NCI-H1436 treated with DMSO at 0.1 percent for 48 hours (cell line): ENCODE data around the gene KLC1.

Experiments
- DNase-seq: peaks from one replicate; lab custom pipeline; 2025; lab: John Stamatoyannopoulos, UW

The KLC1 gene

DNA sequence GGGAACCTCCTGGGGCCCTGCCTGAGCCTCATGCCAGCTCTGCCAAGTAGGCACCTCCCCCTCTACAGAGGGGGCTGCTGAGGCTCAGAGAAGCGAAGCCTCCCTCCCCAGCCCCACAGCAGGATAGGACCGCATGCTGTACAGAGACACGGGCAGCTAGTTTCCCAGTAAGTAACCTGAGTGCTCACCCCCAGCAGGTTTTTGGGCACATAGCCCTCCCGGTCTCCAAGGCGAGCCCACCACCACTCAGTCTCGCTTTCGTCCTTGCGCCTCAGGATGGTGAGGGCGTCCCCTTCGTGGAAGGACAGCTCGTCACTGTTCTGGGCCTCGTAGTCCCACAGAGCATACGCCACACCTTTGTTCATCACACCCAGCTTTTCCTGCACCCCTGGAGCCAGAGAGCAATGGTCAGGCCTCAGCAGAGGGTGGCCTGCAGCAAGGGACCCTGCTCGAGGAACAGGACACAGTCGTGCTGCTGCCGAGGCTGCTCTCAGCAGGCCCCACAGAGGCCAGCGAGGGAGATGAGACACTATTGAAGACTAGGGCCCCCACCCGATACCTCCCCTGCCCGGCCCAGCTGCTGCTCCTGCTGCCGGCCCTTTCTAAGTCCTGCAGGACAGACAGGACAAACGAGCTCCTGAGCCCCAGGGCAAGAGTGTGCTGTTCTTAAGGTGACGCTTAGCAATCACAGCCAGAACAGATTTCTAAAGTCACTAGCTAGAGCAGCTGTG lies 107.0 kb downstream of the KLC1 start:
- no peak for DNase-seq

DNA sequence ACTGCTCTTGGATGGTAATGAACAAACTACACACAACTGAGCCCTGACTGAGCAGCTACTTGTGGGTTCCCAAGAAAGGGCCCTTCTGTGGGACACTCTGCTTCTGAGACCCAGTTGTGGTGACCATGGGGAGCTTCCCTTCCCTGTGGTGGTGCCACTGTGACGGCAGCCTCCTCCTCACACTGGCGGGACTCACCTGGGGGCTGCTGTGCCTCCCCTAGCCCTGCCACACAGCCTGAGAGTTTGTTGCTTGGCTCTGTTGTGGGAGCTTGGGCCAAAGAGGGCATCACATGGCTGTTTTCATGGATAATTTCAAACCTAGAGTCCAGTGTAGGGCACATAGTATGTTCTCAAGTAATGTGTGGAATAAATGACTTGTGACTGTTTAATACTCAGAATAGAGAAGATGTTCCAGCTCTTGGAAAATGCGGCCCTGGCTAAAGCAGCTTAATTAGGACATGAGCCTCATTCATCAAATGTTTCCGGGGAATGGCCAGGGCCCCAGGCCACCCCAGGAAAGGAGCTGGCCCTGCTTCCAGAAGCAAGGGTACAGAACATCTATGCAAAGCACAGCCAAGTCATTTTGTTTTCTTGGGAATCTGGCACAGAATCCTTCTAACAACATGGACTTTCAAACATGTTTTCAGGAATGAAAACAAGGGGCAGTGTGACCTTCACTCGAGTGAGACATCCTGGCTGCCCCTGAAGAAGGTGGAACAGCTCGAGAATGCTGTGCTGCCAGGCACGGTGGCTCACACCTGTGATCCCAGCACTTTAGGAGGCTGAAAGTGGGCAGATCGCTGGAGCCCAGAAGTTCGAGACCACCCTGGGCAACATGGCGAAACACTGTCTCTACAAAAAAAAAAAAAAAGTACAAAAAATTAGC lies 107.8 kb downstream of the KLC1 start:
- DNase-seq = no peak

DNA sequence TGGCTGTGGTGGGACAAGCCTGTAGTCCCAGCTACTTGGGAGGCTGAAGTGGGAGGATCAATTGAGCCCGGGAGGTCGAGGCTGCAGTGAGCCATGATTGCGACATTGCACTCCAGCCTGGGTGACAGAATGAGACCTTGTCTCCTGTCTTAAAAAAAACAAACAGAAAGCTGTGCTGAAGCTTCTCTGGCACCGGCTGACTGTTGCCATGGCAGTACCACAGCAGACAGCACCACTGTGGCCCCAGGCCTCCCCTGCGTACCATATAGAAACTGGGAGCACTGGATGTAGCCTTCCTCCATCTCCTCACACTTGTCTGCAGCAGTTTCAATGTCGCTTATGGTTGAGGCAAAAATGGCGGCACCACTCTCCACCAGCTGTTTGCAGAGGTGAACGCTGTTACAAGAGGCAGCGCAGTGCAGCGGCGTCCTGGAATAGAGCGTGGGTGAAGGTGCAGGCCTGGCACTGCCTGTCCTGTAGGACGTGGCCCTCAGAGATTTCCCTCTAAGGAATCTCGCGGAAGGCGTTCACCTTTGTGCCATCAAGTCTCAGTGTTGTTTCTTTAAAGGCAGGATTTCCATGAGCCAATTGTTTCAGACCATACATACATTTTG lies 108.5 kb downstream of the KLC1 start:
- DNase-seq = no peak

DNA sequence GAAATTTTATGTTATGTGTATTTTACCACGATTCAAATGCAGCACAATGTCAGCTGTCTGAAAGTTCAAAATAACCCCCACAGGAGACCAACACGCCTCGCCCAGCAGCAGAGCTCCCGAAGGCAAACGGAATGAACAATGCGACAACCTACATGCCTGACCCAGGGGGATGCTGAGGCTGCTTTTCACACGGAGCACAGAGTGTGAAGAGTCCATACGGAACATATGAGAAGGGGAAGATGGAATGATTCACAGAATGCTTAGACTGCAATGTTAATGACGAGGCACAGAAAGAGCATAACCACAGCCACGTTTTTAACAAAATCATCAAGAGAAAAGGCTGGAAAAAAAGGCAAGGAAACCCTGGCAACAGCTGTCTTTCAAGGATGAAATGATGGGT lies 109.2 kb downstream of the KLC1 start:
- DNase-seq = no peak

DNA sequence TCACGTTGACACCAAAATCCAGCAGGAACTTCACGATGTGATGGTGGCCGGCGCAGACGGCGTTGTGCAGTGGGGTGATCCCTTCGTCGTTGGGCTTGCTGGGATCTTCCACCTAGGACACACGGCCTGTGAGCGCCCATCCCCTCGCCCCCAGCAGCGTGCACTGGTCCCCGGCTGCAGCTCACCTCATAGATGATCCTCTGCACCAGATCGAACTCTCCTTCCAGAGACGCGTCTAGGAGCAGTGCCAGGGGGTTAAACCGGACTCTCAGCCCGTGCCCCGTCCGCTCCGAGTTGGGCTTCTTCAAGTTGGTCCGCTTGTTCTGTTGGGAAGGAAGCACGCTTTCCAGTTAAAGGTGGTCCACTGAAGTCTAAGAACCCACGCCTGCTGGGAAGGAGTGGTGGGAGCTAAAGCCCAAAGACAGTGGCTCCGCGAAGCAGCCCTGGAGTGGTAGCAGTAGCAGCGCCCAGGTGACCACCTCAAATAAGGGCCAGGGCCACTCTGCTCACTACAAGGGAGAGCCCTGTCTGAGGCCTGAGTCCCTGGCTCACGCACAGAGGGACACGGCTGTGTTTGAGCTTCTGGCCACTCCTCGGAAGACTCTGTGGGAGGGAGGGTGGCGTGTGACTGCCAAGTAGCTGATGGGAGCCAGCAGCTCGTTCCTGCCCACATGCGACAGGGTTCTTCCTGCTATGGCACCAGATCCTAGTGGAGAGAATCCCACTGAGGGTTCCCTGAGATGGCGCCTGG lies 109.9 kb downstream of the KLC1 start:
- DNase-seq = no peak

DNA sequence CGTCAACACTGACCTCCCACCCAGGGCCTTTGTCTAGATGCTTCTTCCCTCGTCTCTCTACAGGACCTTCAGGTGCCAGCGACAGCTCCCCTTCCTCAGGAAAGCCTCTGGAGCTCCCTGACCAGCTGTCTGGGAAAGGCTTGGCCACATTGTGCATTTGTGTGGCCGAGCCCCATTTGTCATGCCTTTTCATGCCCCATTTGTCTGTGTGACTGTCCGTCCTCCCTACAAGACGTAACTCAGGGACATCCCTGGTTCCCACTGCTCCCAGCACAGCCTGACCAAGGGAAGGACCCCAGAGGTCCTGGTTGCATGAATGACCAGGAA lies 110.4 kb downstream of the KLC1 start:
- DNase-seq = no peak

DNA sequence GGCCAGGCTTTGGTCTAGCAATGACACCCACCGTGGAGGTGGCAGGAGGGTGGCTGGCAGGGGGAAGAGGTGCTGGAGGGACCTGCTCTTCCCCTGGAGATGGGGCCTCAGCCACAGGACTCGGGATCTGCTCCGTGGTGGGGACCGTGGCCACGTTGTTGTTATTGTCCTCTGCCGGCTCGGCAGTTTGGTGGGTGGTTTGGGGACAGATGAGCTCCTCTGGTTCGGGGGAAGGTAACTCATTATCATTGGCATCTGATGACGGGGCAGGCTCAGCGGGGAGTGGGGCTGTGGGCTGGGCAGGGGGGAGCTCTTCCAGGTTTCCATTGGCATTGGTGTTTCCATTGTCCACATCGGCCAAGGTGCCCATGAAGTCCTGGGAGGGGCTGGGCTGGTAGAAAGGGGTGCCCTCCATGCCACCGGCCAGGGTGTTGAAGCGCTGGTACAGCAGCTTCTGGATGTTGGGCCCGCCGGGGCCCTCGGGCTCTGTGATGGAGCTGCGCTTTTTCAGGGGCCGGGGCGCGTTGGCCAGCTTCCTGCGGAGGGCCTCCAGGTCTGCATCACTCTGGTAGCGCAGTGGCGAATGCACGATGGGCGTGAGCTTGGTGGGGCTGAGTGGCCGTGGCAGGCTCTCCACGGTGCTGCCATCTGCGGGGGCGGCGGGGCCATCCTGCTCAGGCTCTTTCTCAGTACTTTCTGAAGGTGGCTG lies 110.9 kb downstream of the KLC1 start:
- no peak for DNase-seq

DNA sequence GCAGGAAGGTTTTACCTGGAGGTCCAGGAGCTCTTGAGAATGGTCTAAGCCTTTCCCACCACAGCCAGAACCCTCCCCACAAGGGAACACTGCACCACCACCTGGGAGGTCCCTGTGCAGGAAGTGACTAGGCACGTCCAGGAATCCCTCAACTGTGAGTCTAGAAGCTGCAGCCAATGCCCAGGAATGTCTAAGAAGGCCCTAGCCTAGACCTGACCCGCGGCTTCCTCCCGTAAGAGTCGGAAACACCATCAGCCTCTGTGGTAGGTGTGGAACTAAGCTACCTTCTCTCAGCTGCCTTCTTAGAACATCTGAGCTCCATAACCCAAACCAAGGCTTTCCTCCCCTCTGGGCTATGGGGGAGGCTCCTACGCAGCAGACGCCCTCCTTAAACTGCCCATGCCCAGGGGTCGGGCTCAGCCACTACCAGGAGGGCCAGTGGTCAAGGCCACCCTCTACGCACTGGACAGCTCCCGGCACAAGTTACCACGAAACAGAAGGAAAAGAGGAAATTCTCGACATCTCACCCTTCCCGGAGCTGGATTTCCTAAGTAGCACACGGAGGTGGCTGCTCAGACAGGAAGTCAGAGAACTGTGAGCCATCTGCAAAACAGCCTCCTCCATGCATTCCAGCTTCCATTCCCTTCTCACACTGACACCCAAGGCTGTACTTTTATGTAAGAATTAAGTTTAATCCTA lies 112.1 kb downstream of the KLC1 start:
- DNase-seq = no peak

DNA sequence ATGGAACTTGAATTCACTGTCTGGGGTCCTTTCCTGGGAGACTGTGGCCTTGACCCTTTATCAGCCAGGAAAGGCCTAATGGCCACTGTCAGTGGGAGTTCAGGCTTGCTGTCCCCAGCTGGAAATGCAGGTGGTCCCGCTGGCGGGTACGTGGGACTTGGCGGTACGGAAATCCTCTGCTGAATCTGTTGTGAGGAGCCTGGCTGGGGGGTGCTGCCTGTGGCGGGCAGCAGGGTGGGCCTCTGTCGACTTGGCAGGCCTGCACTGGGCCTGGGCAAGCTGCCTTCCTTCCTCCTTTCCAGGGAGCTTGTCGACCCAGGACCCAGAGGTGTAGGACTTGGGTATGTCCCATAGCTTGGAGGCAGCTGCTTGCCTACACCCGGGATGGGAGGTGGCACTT lies 112.9 kb downstream of the KLC1 start:
- DNase-seq = no peak

DNA sequence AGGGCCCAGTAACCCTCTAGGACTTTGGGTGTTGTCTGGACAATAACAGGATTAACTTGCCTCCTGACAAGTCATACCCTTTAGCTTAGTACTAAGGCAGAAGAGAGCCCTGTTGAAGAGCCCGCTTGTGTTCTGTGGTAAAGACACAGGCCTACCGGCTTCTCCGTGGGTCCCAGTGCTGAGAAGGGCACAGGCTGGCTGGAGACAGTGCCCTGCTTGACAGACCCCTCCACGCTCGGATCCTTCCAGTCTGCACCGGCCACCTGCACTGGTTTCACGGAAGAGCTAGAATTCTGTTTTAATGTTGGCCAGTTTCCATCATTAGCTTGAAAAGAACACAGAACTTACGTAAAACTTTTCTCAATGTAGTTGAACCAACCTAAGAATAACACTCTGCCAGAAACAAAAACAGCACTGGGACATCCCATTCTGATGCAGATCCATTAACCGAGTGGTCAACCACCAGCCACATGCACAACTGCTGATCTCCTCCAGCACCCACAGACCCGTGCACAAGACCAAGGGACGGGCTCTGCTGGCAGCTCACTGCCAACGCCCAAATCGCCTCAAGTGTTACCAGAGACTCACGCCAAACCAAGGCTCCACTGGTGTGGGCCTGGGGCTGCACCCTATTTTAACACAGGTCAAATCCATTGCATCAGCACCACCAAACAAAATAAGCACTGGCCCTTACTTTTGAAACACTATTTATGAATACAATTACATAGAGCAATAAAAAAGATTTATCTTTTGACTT lies 113.7 kb downstream of the KLC1 start:
- no peak for DNase-seq

DNA sequence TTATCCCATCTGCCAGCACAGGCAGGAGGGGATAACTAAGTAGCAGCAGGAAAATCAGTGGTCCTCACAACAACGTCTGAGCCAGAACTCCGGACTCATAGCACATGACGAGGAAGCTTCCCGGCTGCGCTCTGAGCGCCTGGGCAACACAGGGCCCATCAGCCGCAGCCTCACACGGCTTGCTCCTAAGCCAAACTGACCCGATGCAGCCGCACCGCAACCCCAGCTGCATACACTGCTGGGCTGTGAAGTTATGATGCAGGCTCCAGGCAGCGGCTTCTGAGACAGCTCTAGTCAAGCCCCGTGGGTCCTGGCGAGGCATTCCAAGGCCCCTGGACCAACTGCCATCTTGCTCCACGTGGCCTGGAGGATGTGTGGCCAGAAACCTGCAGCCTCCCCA lies 114.7 kb downstream of the KLC1 start:
- DNase-seq = no peak

DNA sequence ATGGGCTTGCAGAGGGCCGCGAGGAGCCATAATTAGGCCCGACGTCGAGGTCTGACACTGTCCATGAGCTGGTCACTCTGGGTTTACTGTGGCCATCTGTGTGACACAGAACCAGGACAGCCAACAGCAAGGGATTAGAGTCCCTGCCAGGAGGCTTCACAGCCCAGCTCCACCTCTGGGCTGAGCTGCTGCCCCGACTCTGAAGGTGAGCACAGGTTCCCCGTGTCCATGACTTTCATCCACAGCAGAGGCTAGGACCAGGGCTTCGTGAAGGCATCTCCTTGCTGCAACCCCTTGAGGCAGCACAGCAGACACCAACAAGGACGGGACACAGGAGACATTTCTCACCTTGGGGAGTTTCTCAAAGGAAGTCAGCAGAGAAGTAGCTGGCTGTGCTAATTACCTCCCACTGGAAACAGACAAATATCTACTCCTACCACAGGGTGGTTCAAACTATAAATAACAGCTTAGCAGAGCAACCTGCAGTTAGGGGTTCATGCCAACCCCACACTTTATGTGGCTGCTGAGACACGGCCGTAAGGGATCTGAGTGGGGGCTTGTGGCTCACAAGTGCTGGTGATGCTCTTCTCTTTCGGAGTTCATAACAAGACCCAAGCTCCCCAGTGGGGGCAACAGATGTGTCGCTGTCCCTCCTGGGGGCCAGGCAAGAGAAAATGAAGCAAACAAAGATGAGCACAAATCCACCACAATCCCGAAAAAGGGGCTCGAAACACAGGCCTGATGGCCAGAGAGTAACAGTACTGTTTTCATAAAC lies 115.8 kb downstream of the KLC1 start:
- no peak for DNase-seq

DNA sequence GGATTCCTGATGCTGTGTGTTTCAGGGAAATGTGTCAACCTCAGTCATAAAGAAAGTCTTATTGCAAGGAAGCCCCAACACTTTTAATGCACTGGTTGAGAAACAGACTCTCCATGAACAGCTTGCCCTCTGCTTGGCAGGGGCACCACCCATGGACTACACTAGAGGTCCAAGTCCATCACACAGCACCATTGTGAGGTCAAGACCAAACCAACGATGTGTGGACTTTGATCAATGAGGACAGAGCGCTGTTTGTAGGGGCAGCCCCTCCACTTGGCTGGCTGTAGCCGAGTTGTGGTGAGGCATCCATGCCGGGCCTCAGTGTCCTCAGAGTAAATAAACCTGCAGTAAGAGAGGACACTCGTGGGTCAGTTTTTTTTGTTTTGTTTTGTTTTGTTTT lies 116.4 kb downstream of the KLC1 start:
- no peak for DNase-seq

DNA sequence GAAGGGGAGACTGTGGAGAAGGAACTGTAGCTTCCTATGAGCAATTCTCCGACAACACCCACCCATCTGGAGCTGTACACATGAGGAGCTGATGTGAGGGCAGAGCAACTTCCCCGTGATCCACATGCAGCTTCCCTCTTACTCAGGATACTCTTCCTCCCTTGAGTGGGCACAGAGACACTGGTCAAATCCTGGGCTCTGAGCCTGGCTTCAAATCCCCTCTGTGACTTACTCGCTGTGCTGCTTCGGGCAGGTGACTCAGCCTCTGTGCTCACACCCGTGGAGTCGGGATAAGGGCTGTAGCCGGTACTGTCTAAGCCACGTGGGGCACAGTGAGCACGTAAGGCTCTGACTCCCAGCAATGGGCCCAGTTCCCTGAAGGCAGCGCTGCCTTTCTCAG lies 117.7 kb downstream of the KLC1 start:
- DNase-seq = no peak

DNA sequence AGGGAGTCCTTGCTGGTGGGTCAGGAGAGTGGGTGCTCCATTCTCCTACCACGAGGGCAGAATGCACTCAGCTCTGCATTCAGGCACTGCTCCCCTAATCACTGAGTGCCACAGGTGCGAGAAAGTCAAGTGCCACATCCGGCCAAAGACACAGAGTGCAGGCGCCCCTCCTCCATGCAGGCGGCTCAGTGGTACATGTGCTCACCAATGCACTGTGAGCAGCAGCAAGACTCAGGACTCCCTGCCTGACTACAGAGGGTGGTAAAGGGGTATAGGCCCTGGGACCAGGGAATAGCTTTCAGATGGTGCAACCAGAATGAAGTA lies 119.5 kb downstream of the KLC1 start:
- DNase-seq = no peak

DNA sequence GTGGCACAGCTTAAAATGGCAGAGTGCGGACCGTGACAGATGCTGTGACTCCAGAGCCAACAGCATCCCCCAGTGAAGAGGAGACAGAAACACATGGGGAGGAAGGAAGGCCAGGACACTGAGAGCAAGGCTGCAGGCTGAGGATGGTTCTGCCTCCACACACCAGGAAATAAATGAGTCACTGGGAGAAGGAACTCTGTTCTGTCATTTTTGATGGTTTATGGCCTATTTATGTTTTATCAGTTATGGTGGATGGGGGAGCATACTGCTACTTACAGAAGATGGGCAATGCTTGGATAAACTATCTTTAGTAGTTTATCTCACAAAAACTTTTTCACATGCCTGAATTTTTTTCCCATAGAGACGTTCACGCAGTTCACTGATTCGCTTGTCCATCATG lies 120.4 kb downstream of the KLC1 start:
- DNase-seq = no peak

DNA sequence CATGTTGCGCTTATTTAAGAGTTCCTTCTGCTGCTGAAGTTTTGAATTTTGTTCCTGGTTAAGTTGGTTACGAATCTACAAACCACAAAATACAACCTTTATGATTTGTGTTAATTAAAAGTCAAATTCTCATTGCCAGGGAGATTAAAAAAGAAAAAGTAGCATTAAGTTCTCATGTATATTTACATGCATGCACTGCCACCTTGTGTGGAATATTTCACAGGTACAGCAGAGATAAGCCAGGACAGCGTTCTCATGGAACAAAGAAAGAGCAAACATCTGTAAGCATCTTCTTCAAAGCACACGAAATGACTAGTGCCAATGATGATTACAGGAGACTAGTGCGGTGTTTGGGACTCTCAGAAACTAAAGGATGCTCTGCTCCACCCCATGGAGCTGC lies 120.8 kb downstream of the KLC1 start:
- DNase-seq = no peak
